Activated T-cell treated with anti-CD3 and anti-CD28 coated beads for 1 hour (primary cell): ENCODE measurements around the gene RABGAP1.

ENCODE experiments used
- DNase-seq: peaks from one replicate; pipeline ENCODE4 v3.0.0-alpha.2; 2020; ENCODE audit warnings: low read depth

RABGAP1 gene

GRCh38 chr9:123008909-123009308, 68.1 kb downstream of the RABGAP1 start:
- no peak for DNase-seq

DNA sequence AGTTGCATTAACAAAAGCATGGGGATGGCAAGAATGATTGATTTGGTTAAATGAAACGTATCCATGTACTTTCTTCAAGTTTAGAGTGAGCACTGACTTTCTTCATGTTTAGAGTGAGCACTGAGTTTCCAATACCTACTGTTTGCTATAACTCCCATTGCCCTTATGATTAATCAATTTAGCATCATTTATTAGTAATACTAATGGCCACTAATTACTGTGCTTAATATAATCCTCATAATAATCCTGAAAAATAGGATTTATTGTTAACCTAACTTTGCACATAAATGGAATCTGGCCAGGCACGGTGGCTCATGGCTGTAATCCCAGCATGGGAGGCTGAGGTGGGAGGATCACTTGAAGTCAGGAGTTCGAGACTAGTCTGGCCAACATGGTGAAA, 70.6 kb downstream of the RABGAP1 start:
- no peak for DNase-seq

DNA sequence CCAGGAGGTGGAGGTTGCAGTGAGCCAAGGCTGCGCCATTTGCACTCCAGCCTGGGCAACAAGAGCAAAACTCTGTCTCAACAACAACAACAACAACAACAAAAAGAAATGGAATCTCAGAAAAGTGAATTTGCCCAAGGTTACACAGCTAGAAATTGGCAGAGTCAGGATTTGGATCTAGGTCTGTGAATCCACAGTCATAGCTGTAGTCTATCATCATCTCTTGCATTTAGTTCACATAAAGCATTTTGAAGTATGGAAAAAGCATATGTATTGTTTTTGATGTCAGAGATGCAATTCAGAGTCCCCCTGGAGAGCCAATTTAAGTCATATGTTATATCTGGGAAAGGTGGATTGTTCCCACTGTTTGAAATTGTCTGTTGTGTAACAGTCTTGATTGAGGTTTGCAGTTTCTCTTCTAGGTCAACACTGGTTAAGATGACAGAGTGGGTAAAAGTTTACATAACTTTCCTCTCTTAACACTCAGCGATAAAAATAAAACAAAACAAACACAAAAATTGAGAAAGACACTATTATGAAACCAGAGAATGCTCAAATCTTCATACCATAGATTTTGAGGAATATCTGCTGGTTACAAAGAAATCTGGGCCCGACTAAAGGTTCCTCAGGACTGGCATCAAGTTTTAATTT, 71.2 kb downstream of the RABGAP1 start:
- no peak for DNase-seq

- DNase-seq = no peak
Measured at GRCh38 chr9:123016631-123017030, 75.8 kb downstream of the RABGAP1 start.

- DNase-seq = no peak
Measured at GRCh38 chr9:123020796-123021195, 80.0 kb downstream of the RABGAP1 start.

DNA sequence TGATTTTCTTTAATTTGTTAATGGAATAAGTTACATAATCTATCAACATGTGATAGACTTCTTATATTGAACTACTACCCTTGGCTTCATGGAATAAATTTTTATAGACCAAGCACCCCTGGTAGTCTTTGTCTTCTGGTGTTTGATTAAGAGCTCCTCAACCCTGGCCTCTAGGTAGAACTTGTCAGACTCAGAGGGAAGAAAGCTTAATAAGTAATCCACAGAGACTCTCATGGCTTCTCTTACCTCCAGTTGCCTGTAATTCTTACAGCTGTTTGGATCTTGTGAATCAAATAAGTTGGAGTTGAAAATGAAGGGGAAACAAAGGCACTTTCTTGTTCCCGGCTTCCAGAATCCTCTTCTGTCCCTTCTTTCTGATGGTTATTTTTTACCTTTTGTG, 85.6 kb downstream of the RABGAP1 start:
- DNase-seq = no peak

DNA sequence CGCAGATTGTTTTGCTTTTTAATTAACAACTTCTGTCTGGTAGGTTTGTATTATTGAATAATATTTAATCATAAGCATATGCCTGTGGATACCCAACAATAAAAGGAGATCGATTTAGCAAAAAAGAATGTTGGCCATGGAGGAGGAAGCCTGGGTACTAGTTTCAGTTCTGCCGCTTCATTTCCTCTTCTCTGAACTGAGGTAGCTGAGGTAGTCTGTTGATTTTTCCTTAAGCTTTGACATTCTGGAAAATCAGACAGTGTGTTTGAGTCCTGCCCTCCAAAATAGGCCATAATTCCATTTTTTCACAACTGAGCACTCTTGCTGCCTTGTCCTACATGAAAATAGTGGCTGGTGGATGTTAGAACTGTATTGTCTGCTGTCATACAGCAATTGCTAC, 86.7 kb downstream of the RABGAP1 start:
- DNase-seq = no peak

DNA sequence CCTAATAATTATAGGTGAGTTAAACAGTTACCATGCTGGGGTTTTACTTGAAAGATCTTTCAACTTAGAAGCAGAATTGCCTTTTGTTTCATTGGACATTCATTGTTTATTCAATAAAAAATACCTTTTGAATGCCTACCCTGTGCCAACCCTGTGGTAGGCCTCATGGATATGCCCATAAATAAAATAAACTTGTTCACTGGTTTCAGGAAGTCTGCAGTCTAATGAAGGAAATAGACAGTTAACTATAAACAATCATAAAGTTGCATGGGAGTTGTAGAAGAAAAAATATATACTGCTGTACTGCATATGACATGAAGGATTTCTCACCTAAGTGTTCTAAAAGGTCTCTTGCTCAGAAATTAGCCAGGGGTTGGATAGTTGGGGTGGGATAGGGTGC, 87.3 kb downstream of the RABGAP1 start:
- DNase-seq = no peak

- no peak for DNase-seq
Measured at GRCh38 chr9:123028973-123029372, 88.2 kb downstream of the RABGAP1 start.

DNA sequence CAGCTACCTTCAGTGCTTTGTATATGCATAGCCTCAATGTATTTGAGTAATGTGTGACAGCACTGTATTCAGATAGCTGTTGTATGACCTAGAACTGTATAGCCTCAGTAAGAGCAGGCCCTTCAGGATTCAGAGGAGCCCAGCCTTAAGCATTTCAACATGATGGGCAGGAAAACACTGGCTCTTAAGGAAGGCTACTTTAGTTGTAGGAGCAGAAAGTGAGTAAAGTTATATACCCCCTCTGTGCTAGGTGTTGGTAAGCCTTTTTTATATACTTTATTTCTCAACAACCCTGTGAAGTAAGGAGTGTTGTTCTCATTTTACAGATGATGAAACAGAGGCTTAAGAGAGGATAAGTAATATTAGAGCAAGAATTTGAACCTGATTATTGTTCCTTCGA, 91.1 kb downstream of the RABGAP1 start:
- DNase-seq = no peak

- no peak for DNase-seq
Measured at GRCh38 chr9:123033352-123033751, 92.5 kb downstream of the RABGAP1 start, which contains the start of gene GPR21. Gene GPR21 (plus strand): TSS chr9:123033667. CDS start chr9:123034567, 900 bp downstream.

- no peak for DNase-seq
Measured at GRCh38 chr9:123033864-123034601, 93.2 kb downstream of the RABGAP1 start.

- no peak for DNase-seq
Measured at GRCh38 chr9:123034881-123035510, 94.2 kb downstream of the RABGAP1 start.

DNA sequence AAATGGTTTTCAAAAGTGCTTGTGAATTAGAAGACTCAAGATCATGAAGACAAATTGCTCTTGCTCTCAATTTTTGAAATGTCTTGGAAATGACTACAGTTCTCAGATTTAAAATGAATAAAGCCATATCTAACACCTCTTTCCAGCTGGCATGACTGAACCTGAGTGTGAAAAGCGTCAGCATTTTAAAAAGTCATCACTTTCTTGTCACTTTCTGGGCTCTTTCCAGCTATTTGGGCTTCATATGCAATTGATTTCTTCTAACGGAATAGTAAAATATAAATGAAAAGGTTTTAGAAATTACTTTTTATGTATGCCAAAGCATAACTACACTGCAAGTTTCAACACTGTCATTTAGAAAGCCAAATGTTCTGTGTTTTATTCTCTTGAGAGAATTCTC, 95.0 kb downstream of the RABGAP1 start:
- DNase-seq = no peak

DNA sequence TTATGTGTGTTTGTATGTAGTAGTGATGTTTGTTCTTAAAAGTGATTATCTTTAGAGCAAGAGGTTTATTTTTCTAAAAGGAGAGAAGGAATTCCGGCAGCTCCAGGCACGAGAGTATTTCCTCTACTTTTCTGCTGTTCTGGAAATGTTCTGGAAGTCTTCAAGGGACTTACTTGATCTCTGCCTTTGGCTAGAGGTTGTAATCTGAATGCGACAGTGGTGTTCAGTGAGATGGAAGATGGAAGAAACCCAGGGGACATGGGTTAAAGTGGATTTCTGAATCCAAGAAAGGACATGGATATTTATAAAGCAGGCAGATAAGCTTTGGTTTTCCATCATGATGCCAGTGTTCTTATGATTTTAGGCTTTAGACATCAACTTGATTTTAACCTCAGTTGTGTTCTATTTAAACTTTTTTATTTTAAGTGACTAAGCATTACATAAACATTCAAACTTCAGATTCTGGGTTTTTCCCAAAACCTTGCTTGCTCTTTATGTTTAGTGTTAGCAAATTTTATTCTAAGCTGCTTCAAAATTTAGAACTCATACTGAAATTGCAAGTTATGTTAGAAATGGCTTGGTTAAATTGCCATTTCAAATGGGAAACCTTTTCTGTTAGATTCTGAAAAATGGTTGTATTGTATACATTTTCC, 96.2 kb downstream of the RABGAP1 start:
- no peak for DNase-seq

DNA sequence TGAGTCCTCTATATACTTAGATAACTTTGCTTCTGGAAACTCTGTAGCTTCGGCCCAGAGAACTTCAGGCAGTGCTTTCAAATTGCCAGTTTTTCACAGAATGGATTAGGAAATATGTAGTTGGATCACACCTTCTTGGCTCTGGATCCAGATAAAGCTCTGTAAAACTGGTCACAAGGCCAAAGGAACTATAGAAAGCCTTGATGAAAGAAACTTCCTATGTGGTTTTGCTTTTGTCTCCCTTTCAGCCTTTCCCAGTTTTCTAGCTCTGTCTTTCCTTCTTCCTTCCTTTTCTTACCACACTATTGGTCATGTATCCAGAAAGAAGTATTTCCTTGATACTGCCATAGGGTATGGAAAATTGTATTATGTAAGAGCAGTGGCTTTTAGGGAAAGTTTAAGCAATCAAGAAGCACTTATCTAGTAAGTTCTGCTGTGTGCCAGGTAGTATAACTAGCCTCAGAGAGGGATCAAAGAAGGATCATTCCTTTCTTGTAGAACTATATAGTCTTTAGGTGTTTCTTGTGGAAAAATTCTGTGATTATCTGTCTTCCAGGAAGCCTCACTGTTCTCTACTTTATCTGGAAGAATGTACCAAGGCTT, 98.9 kb downstream of the RABGAP1 start:
- DNase-seq = no peak

- no peak for DNase-seq
Measured at GRCh38 chr9:123040801-123041200, 100.0 kb downstream of the RABGAP1 start.

DNA sequence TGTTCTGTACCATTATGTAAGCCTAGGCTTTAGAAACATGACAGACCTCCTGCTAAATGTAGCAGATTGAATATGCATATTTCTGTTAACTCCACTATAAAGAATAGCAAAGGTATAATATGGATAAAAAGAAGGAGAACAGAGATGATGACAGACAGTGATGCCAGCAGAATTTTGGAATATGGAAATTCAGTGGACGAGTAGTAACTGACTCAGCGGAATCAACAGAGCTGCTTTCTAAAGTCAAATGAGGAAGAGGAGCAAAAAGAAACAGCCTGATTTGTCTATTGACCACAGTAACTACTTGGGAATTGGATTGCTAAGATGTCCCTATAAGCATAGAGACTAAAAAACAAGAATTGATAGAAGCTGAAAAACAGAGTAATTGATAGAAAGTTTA, 100.7 kb downstream of the RABGAP1 start:
- DNase-seq = no peak

DNA sequence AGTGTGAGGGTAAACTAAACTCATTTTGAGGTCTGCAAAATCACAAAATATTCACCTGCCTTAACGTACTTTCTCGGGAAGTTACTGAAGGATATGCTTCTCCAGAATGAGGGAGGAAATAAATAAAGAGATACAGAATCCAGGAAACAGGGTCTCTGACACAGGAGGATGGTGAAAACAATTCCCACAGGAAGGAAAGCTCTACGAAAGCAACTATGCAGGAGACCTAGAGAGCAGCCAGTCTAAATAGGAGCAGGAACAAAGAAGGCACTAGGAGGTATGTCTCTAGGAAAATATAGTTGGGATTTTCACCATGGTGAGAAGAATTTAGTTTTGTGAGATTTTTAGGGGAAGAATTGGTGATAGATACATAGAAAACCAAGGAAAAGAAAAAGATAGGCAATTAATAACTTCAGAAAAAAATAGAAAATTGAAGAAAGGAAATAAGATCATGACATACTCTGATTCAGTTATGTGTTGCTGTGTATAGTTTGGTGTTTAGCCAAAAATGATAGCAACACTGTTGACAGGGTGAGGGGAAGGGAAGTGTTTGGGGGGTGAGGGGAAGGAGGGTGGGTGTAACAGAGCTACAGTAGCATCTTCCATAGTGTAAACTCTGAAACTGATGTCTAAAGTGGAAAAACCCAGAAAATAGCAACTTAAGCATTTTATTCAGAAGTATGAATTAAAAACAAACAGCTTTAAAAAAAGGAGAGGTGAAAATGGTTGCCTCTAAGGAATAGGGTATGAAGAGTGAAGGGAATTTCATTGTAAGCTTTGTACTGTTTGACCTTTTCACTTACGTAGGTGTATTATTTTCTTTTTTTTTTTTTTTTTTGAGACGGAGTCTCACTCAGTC, 102.5 kb downstream of the RABGAP1 start:
- no peak for DNase-seq

- DNase-seq = no peak
Measured at GRCh38 chr9:123044586-123044985, 103.8 kb downstream of the RABGAP1 start.

DNA sequence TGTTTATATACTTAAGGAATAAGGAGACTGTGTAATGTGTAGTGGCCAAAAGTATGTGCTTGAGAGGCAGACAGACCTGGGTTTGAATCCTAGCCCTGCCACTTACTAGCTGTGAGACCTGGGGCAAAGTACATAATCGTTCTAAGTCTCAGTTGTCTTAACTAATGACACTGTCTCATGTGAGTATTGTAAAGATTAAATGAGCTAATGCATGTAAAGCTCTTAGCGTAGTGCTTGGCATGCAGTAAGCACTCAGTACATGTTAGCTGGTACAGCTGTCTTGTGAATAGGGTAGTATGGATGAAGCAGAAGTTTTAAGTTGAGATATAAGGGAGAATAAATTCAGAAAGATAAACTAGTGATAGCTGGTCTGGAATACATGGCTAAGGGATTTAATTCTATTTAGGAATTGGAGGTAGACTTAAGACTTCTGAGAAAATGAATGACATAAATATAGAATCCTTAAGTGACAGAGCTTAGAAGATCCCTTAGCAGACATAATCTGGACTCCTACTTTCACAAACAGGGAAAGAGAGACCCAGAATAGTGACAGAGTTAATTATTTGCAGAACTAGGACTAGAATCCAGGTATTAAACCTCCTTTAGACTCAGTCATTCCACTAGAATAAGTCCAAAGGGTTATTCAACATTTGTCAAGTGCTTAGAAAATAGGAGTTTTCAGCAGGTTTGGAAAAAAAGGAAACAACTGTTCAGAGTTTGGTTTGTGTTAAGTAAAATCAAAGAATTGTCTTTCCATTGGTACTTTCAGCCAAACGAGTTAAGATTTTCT, 105.8 kb downstream of the RABGAP1 start:
- DNase-seq = no peak
